Esophagus muscularis mucosa (tissue), 4 donors: ENCODE results near the gene DCAF10. TPM values are rescaled to one million over a fixed set of nuclear protein-coding genes. Genes with fewer than 3 reads are reported as not detected.

Source experiments
- DNase-seq: peaks from one replicate; pipeline ENCODE4 v3.0.0-alpha.2; 2017; ENCODE audit errors: extremely low spot score
- H3K27ac ChIP-seq, 4 donors: fragments of 200-600 bp; sonication (generic); replicated peaks in 1 of 4; 1 replicate in 3 of 4; 2 replicates in 1 of 4; pipeline ENCODE4 v1.5.1; 2016 to 2019; ENCODE audit warnings: mild to moderate bottlenecking in 1 of 4
- H3K27me3 ChIP-seq, 4 donors: fragments of 200-600 bp; sonication (generic); one replicate each; pipeline versions ENCODE4 v1.5.1 to v1.6.0; 2016 to 2019
- H3K36me3 ChIP-seq, 4 donors: fragments of 200-600 bp; sonication (generic); one replicate each; pipeline ENCODE4 v1.5.1; 2016 to 2019
- H3K4me1 ChIP-seq, 4 donors: fragments of 200-600 bp; sonication (generic); one replicate each; pipeline ENCODE4 v1.5.1; 2016 to 2019
- H3K4me3 ChIP-seq, 4 donors: fragments of 200-600 bp; sonication (generic); 1 replicate in 2 of 4; 2 replicates in 2 of 4; pipeline ENCODE4 v1.5.1; 2016 to 2019; ENCODE audit warnings: mild to moderate bottlenecking in 4 of 4, moderate library complexity in 1 of 4
- H3K9me3 ChIP-seq, 4 donors: fragments of 200-600 bp; sonication (generic); 1 replicate in 3 of 4; 2 replicates in 1 of 4; pipeline ENCODE4 v1.5.1; 2016 to 2019
- CTCF ChIP-seq, 3 experiments: fragments of 200-600 bp in 2 of 3; fragments of 450-650 bp in 1 of 3; sonication (generic) in 2 of 3; IDR thresholded peaks; one replicate each; pipeline ENCODE4 v1.5.1; 2017 to 2019; ENCODE audit warnings: antibody characterized with exemption in 3 of 3, mild to moderate bottlenecking in 2 of 3, moderate library complexity in 1 of 3
- EP300 ChIP-seq: sonication (generic); formaldehyde crosslinking; IDR thresholded peaks from one replicate; pipeline ENCODE4 v1.6.1; 2017; ENCODE audit warnings: antibody characterized with exemption
- POLR2A ChIP-seq: fragments of 450-650 bp; IDR thresholded peaks from one replicate; pipeline ENCODE4 v1.6.1; 2017; ENCODE audit warnings: antibody characterized with exemption, moderate library complexity, mild to moderate bottlenecking, low read depth
- POLR2AphosphoS5 ChIP-seq, 2 donors: sonication (generic); formaldehyde crosslinking; IDR thresholded peaks; one replicate each; pipeline ENCODE4 v1.6.1; 2017; ENCODE audit warnings: antibody characterized with exemption in 2 of 2
- WGBS: methylation state at CpG from one replicate; pipeline ENCODE4 v1.1.5; 2018; 5-methylcytosine and 5-hydroxymethylcytosine counted together
- intact Hi-C: fragments of 100-400 bp; cut with DNase I; formaldehyde crosslinking; loops from one replicate; pipeline ENCODE4 v1.15.1; 2023
- total RNA-seq, 4 donors: library from RNA; depleted of rRNA; stranded (reverse); fragments of >200 nt; gene quantifications; one replicate each; pipeline versions ENCODE4 v1.1.0 to v1.2.1, GENCODE V29; 2016

Gene DCAF10
- total RNA-seq, 4 donors from 2014 or later, result 19.4 to 40.6 (median 36.6) TPM

GRCh38 chr9:37862530-37862929, 61.9 kb downstream of the DCAF10 start:
- no peaks in the 10 kb centered on the region for H3K9me3 ChIP-seq
- no peak overlapping the region for H3K27ac ChIP-seq
- H3K27me3 ChIP-seq, result no peaks in the 10 kb centered on the region
- 85% methylated on average over 3 of the region's 3 CpGs for WGBS
- H3K36me3 ChIP-seq, result peaks cover 5 to 57% (median 44%) of the 10 kb centered on the region in 4 donors
- intact Hi-C loops, result no loop called here
- DNase-seq, result no peak
- no peak for TF ChIP-seq CTCF (IDR thresholded peaks at IDR 0.05)
- no peaks in the 10 kb centered on the region for H3K4me1 ChIP-seq
- no peak overlapping the region for H3K4me3 ChIP-seq

- no peak overlapping the region for H3K27ac ChIP-seq
- peaks cover 0 to 3% (median 0%) of the 10 kb centered on the region in 4 donors for H3K36me3 ChIP-seq
- H3K4me1 ChIP-seq, result peaks cover 0 to 7% (median 3%) of the 10 kb centered on the region in 4 donors
- H3K9me3 ChIP-seq, result no peaks in the 10 kb centered on the region
- no peaks in the 10 kb centered on the region for H3K27me3 ChIP-seq
- H3K4me3 ChIP-seq, result no peak overlapping the region
- DNase-seq, result no peak
- intact Hi-C loops, result no loop called here
- no peak for TF ChIP-seq POLR2AphosphoS5 (IDR thresholded peaks at IDR 0.05)
- no peak for TF ChIP-seq POLR2A
- no peak for TF ChIP-seq CTCF (IDR thresholded peaks at IDR 0.05)
- no peak for TF ChIP-seq EP300
- WGBS, result 96% methylated on average over 5 of the region's 5 CpGs
Observed at GRCh38 chr9:37870081-37870798, 69.6 kb downstream of the DCAF10 start.

- Histone ChIP-seq H3K4me1 (peaks cover 0 to 7% (median 3%) of the 10 kb centered on the region in 4 donors), H3K27me3 (no peaks in the 10 kb centered on the region), H3K27ac (no peak overlapping the region), H3K4me3 (no peak overlapping the region), H3K36me3 (peaks cover 0 to 3% (median 0%) of the 10 kb centered on the region in 4 donors), H3K9me3 (no peaks in the 10 kb centered on the region)
- intact Hi-C loops, result no loop called here
- 83% methylated on average over 5 of the region's 5 CpGs for WGBS
- no peak for DNase-seq
- TF ChIP-seq CTCF (IDR thresholded peaks at IDR 0.05) (no peak), POLR2AphosphoS5 (IDR thresholded peaks at IDR 0.05) (no peak), EP300 (no peak), POLR2A (no peak)
Observed at GRCh38 chr9:37870799-37871176, 70.2 kb downstream of the DCAF10 start.

GRCh38 chr9:37873955-37874354, 73.4 kb downstream of the DCAF10 start:
- no peak for DNase-seq
- Histone ChIP-seq H3K36me3 (peaks cover 0 to 13% (median 6%) of the 10 kb centered on the region in 4 donors), H3K27me3 (no peaks in the 10 kb centered on the region), H3K9me3 (no peaks in the 10 kb centered on the region), H3K27ac (no peak overlapping the region), H3K4me1 (peaks cover 0 to 7% (median 3%) of the 10 kb centered on the region in 4 donors), H3K4me3 (no peak overlapping the region)
- WGBS, result 84% methylated on average over 2 of the region's 2 CpGs
- no peak for TF ChIP-seq EP300
- TF ChIP-seq POLR2A, result no peak
- TF ChIP-seq POLR2AphosphoS5 (IDR thresholded peaks at IDR 0.05), result no peak
- TF ChIP-seq CTCF (IDR thresholded peaks at IDR 0.05), result no peak
- intact Hi-C loops, result no loop called here

- H3K4me3 ChIP-seq, result no peak overlapping the region
- no peak for TF ChIP-seq CTCF (IDR thresholded peaks at IDR 0.05)
- TF ChIP-seq POLR2A, result no peak
- no peak for TF ChIP-seq EP300
- TF ChIP-seq POLR2AphosphoS5 (IDR thresholded peaks at IDR 0.05), result no peak
- peaks cover 0 to 7% (median 3%) of the 10 kb centered on the region in 4 donors for H3K4me1 ChIP-seq
- intact Hi-C loops, result no loop called here
- H3K27me3 ChIP-seq, result no peaks in the 10 kb centered on the region
- no peaks in the 10 kb centered on the region for H3K9me3 ChIP-seq
- peaks cover 0 to 35% (median 10%) of the 10 kb centered on the region in 4 donors for H3K36me3 ChIP-seq
- no peak overlapping the region for H3K27ac ChIP-seq
- WGBS, result 41% methylated on average over 1 of the region's 1 CpG
- no peak for DNase-seq
Observed at GRCh38 chr9:37876376-37876775, 75.8 kb downstream of the DCAF10 start.
